ENCODE data around the gene TFAM. TPM values are rescaled to one million over a fixed set of nuclear protein-coding genes. Genes with fewer than 3 reads are reported as not detected.
"Not testable (repeated sequence)": the region's sequence is repeated elsewhere in the genome, so short reads cannot be mapped to it uniquely, and the experiment has no call there.

TFAM gene
- polyA plus RNA-seq, 3 donors: 8.2 to 20.8 (median 12.6) TPM

DNA sequence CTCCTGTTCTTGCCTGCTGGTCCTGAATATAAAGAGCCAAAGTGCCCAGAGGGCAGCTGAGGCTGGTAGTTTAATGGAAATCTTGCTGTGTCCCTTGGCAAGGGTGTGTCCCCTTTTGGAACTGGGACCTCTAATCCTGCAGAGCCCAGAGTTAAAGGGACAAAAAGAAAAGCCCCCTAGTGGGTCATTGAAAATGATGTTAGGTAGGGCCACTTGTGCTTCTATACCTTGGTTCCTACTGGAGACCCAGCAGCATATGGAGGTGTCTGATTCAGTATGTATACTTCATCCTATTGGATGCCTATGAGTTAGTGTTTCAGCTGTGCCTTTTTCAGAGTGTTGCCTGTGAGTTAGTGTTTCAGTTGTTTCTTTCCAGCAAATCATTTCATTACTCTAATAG lies 30.5 kb downstream of the TFAM start:
- H3K27ac ChIP-seq (ENCODE audit: low read depth, low read length): no peak overlapping the region

- not testable (repeated sequence) for H3K27ac ChIP-seq (ENCODE audit: low read depth, low read length)
- WGBS, 3 donors: 83 to 98% (median 90%) methylated on average over 2 of the region's 2 CpGs
These were observed 32.7 kb downstream of the TFAM start for GRCh38 chr10:58417902-58418301.

DNA sequence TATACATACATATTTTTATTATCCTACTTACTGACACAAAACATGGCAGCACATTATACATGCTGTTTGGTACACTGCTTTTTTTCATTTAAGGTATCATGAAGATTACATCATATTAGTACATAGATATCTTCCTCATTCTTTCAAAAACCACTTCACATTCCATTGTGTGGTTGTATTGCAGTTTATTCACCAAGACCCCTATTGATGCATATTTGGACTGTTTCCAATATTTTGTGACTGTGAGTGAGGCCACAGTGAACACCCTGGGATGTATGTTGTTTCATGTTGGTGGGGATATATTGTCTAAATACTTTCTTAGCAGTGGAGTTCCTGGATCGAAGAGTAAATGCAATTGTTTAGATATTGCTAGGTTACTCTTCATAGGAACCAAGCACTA lies 39.0 kb downstream of the TFAM start:
- WGBS, 3 donors: 84 to 90% (median 90%) methylated on average over 1 of the region's 1 CpG
- no peak overlapping the region for H3K27ac ChIP-seq (ENCODE audit: low read depth, low read length)

GRCh38 chr10:58428436-58428835 lies 43.2 kb downstream of the TFAM start:
- WGBS, 3 donors: 94 to 100% (median 95%) methylated on average over 1 of the region's 1 CpG
- H3K27ac ChIP-seq (ENCODE audit: low read depth, low read length): not testable (repeated sequence)

- WGBS, 3 donors: 91 to 94% (median 93%) methylated on average over 2 of the region's 2 CpGs
- no peak overlapping the region for H3K27ac ChIP-seq (ENCODE audit: low read depth, low read length)
These were observed 46.7 kb downstream of the TFAM start for GRCh38 chr10:58431903-58432302.

DNA sequence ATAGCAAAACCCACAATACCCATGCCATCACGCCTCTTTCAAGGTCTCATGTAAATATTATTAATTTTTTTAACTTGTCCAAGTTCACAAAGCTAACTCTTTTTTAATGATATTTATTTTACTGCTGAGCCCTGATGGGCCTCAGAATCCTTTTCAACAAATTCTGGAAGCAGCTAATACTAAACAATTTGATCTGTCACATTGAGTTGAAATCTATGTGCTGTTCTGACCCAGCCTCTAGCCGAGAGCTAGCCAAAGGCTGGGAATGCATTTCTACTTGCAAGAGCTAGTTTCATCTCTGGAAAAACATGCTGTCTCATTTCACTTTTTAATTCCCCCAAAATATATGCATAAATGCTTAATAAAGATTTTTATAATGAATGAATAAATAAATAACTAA lies 47.9 kb downstream of the TFAM start:
- no peak overlapping the region for H3K27ac ChIP-seq (ENCODE audit: low read depth, low read length)
- 71 to 85% (median 78%) methylated on average over 2 of the region's 2 CpGs for WGBS, 3 donors

GRCh38 chr10:58433571-58433970 lies 48.4 kb downstream of the TFAM start:
- 78 to 91% (median 89%) methylated on average over 5 of the region's 5 CpGs for WGBS, 3 donors
- H3K27ac ChIP-seq (ENCODE audit: low read depth, low read length): no peak overlapping the region

DNA sequence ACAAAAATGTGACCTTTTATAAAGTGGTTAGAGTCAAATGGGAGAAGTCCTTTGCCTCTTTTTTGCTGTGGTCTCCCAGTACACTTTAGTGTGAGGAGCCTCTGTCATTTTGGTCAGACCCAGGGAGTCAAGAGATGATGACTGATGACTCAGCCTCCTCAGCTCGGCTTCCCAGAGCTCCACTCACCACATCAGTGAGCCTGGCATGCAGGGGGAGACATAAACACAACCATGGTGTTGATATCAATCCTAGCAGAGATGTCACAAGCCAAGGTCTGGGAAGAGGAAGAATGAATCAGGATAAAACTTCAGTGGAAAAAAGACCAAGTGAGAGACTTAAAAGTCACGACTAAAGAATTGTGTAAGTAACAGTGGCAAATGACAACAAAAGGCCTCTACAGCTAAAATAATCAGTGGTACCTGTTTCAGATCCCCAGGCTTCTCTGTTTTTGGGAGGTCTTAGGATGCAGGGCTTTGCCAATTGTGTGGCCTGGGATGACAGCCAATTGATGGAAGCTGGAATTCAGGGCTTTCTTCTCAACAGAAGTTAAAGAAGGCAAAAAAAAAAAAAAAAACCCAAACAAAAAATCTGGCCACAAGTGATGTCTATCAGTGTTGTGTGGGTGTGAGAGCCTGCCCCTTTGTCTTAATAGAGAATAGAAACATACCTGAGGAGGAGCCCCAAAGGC lies 50.2 kb downstream of the TFAM start:
- 25 to 46% (median 26%) methylated on average over 2 of the region's 2 CpGs for whole genome bisulfite sequencing, 3 donors
- H3K27ac ChIP-seq (ENCODE audit: low read depth, low read length): no peak overlapping the region

GRCh38 chr10:58436071-58436470 lies 50.9 kb downstream of the TFAM start:
- no peak overlapping the region for H3K27ac ChIP-seq (ENCODE audit: low read depth, low read length)
- 28 to 37% (median 35%) methylated on average over 4 of the region's 4 CpGs for WGBS, 3 donors

DNA sequence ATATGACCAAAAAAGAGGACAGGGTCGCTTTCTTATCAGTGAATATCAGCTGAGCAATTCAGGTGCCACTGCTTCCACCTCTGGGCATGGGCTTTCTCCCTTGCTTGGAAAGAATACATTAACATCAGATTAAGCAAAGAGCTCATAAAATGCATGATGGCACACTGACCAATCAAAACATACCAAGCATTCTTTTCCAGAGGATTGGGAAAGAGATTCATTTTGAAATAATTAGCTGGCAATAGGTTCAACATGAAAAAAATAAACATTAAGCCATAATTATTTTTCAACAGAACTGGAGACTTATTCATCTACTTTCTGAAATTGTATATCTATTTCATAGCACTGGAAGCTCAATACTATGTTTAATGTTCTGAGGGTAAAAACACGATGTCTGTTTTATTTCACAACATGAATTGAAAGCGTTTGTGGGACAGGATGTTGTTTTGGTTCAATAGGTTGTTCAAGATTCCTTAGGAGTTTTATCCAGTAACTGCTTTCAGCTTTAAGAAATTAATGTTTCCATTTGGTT lies 53.2 kb downstream of the TFAM start:
- H3K27ac ChIP-seq (ENCODE audit: low read depth, low read length): no peak overlapping the region
- 43 to 60% (median 53%) methylated on average over 3 of the region's 3 CpGs for WGBS, 3 donors

GRCh38 chr10:58438986-58439385 lies 53.8 kb downstream of the TFAM start:
- 56 to 81% (median 66%) methylated on average over 1 of the region's 1 CpG for WGBS, 3 donors
- H3K27ac ChIP-seq (ENCODE audit: low read depth, low read length): no peak overlapping the region

DNA sequence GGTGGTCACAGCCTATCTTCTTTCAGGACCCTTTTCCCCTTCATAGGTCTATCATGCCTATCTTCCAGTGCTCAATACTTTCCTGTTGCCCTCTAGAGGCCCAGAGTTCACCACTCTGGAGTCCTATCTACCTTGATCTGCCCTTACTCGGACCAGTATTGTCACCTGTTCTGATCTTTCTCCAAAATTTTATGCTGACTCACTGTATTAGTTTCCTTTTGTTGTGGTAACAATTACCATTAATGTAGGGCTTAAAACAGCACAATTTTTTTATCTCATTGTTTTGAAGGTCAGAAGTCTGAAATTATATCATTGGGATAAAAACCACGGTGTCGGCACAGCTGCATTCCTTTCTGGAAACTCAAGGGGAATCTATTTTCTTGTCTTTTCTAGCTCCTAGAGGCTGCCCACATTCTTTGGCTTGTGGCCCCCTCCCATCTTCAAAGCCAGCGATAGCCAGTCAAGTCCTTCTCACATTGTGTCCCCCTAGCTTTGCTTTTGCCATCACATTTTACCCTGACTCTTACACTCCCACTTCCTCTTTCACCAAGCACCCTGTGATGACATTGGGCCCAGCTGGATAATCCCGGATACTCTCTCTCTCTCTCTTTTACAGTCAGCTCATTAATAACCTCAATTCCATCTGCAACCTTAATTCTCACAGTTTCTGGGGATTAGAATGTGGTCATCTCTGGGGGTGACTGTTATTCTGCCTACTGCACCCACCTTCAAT lies 54.6 kb downstream of the TFAM start:
- no peak overlapping the region for H3K27ac ChIP-seq (ENCODE audit: low read depth, low read length)
- WGBS, 3 donors: 80 to 93% (median 91%) methylated on average over 5 of the region's 5 CpGs

DNA sequence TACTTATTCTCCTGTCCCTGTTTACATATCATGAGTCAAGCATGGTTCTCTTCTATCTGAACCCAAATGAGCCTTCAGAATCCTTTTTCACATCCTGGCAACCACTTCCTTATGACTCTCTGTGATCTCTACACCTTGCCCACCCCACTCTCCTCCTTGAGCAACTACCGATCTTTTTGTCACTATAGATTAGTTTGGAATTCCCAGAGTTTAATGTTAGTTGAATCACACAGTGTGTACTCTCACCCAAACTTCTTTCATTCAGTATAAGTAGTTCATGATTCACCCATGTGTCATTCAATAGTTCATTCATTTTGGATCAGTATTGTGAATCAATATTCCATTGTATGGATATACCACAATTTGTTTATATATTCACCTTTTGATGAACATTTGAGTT lies 55.3 kb downstream of the TFAM start:
- no peak overlapping the region for H3K27ac ChIP-seq (ENCODE audit: low read depth, low read length)
- 0 to 91% (median 3%) methylated on average over 1 of the region's 1 CpG for WGBS, 3 donors

DNA sequence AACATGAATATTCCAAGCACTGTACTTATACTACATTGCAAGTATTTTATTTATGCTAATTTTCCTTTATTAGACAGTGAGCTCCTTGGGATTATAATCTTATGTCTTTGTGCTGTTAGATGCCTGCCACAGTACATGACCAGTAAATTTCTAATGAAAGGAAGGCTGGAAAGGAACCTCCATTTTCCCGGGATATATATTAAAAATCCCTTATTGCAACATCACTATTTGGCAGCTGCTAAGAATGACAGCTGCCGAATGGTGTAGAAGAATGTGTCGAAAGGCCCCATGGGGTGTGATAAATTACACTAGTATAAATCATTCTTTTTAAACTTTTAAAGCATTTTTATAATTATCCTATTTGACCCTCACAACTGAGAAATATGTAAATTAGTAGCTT lies 59.1 kb downstream of the TFAM start:
- H3K27ac ChIP-seq (ENCODE audit: low read depth, low read length): no peak overlapping the region
- WGBS, 3 donors: 47 to 56% (median 53%) methylated on average over 3 of the region's 3 CpGs

GRCh38 chr10:58444876-58445275 lies 59.7 kb downstream of the TFAM start:
- WGBS, 3 donors: 56 to 78% (median 72%) methylated on average over 6 of the region's 6 CpGs

DNA sequence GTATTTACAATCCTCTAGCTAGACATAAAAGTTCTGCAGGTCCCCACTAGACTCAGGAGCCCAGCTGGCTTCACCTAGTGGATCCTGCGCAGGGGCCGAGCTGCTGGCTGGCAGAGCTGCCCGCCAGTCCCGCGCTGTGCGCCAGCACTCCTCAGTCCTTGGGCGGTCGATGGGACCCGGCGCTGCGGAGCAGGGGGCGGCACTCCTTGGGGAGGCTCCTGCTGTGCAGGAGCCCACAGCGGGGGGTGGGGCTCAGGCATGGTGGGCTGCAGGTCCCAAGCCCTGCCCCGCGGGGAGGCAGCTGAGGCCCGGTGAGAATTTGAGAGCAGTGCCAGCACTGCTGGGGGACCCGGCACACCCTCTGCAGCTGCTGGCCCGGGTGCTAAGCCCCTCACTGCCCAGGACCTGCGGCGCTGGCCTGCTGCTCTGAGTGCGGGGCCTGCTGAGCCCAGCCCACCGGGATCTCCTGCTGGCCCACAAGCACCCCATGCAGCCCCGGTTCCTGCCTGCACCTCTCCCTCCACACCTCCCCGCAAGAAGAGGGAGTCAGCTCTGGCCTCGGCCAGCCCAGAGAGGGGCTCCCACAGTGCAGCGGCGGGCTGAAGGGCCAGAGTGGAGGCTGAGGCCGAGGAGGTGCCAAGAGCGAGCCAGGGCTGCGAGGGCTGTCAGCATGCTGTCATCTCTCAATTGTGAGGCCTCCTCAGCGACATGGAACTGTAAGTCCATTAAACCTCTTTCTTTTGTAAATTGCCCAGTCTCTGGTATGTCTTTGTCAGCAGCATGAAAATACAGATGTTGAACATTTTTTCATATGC lies 63.1 kb downstream of the TFAM start:
- 97% methylated on average over 28 to 31 of the region's 31 CpGs for WGBS, 3 donors
- no peak overlapping the region for H3K27ac ChIP-seq (ENCODE audit: low read depth, low read length)

More at GRCh38 chr10:58444876-58445275, 59.7 kb downstream of the TFAM start:
- no peak overlapping the region for H3K27ac ChIP-seq (ENCODE audit: low read depth, low read length)

Data from adipose tissue (tissue), 3 donors.